H1 (cell line): ENCODE results near the gene B3GALT5. TPM values are rescaled to one million over a fixed set of nuclear protein-coding genes. Genes with fewer than 3 reads are reported as not detected.

Experiments
- CTBP2 ChIP-seq: IDR thresholded peaks from 2 replicates; pipeline ENCODE4 v1.7.0; 2011; ENCODE audit warnings: borderline replicate concordance, mild to moderate bottlenecking, moderate library complexity, mixed read lengths, low read length; ENCODE audit not compliant: insufficient read depth, insufficient read length
- MAX ChIP-seq: IDR thresholded peaks from 2 replicates; pipeline ENCODE4 v1.6.1; 2012; ENCODE audit warnings: inconsistent platforms
- PHF8 ChIP-seq: fragments of 200-600 bp; sonication (generic); conservative IDR thresholded peaks from 2 replicates; pipeline ENCODE4 v1.7.1; 2012; ENCODE audit warnings: low read depth, mild to moderate bottlenecking, inconsistent platforms, low read length, moderate library complexity
- POLR2A ChIP-seq, 2 experiments: IDR thresholded peaks; 1 replicate in 1 of 2; 2 replicates in 1 of 2; pipeline ENCODE4 v1.6.1; 2011; ENCODE audit warnings: low read depth in 2 of 2, low read length in 2 of 2, mild to moderate bottlenecking in 2 of 2; ENCODE audit errors: control extremely low read depth in 1 of 2
- RAD21 ChIP-seq, 2 experiments: IDR thresholded peaks in 1 of 2; conservative IDR thresholded peaks in 1 of 2; 2 replicates each; pipeline ENCODE4 v1.6.1; 2011; ENCODE audit warnings: low read depth in 2 of 2, low read length in 2 of 2, improper control_type of control experiment in 1 of 2, inconsistent platforms in 1 of 2, mild to moderate bottlenecking in 1 of 2, moderate library complexity in 1 of 2
- RBBP5 ChIP-seq: IDR thresholded peaks from 2 replicates; pipeline ENCODE4 v1.7.1; 2012; ENCODE audit warnings: low read depth, mild to moderate bottlenecking, inconsistent platforms, low read length, moderate library complexity, borderline replicate concordance
- SP2 ChIP-seq: IDR thresholded peaks from 2 replicates; pipeline ENCODE4 v1.6.1; 2012; ENCODE audit warnings: mild to moderate bottlenecking, low read length, inconsistent platforms
- TEAD4 ChIP-seq: IDR thresholded peaks from 2 replicates; pipeline ENCODE4 v1.6.1; 2012; ENCODE audit warnings: low read depth, low read length, inconsistent platforms, mixed read lengths
- polyA plus RNA-seq, 7 experiments: library from polyadenylated mRNA; depleted of rRNA in 3 of 7; stranded (reverse) in 5 of 7; unstranded in 2 of 7; fragments of >200 nt in 5 of 7; fragments of 200-250 nt in 2 of 7; gene quantifications; 1 replicate in 5 of 7; 2 replicates in 1 of 7; 4 replicates in 1 of 7; pipeline versions ENCODE4 v1.2.1 to v1.2.3, GENCODE V29; 2011 to 2013; ENCODE audit warnings: missing spikeins in 2 of 7, mixed read lengths in 2 of 7
- total RNA-seq: library from RNA; stranded (reverse); fragmentation: NEBNext Ultra II Directional; extraction: Animal tissue kit (Norgen Biotek cat#: 25700); gene quantifications from 2 replicates; pipeline ENCODE4 v1.2.1, GENCODE V29; 2021

Gene B3GALT5
- total and polyA plus RNA-seq, 2 of the 8 experiments (the other 6 are each of a cell fraction or from before 2014, with no cell fraction given): 11.9 to 25.1 TPM

GRCh38 chr21:39657091-39657689 lies 44.5 kb downstream of the B3GALT5 start (continued):
- no peak for TF ChIP-seq TEAD4
- TF ChIP-seq SP2: no peak
- no peak for TF ChIP-seq RAD21 (IDR thresholded peaks at IDR 0.05 in 1 of 2, conservative IDR thresholded peaks at IDR 0.05 in 1 of 2; ENCODE audit: low read depth in 2 of 2, low read length in 2 of 2)
- TF ChIP-seq RBBP5: no peak
- no peak for TF ChIP-seq CTBP2
- TF ChIP-seq POLR2A (IDR thresholded peaks at IDR 0.05; ENCODE audit: control extremely low read depth in 1 of 2, low read depth in 2 of 2, low read length in 2 of 2): no peak
- no peak for TF ChIP-seq MAX
- TF ChIP-seq PHF8: no peak
